Kidney epithelial cell (primary cell): Measurements from ENCODE around the gene ABCA7. TPM values are rescaled to one million over a fixed set of nuclear protein-coding genes. Genes with fewer than 3 reads are reported as not detected.
A peak's percentile ranks its signal among the peaks of the same experiment; 100 is the strongest.

Source experiments
- DNase-seq: peaks from one replicate; pipeline ENCODE4 v3.0.0-alpha.2; 2010; ENCODE audit warnings: low read depth
- H3K27me3 ChIP-seq: 2 replicates; pipeline ENCODE4 v1.6.0; 2011; ENCODE audit warnings: low read length; ENCODE audit not compliant: control insufficient read depth, insufficient read depth
- H3K36me3 ChIP-seq: 2 replicates; pipeline ENCODE4 v1.5.1; 2011; ENCODE audit warnings: low read length; ENCODE audit not compliant: control insufficient read depth, insufficient read depth
- H3K4me3 ChIP-seq: 2 replicates; pipeline ENCODE4 v1.5.1; 2011; ENCODE audit warnings: low read depth, mild to moderate bottlenecking, control low read depth, low read length
- total RNA-seq: library from RNA; depleted of rRNA; stranded (reverse); fragments of >200 nt; gene quantifications from 2 replicates; pipeline ENCODE4 v1.2.3, GENCODE V29; 2015
- TF ChIP-seq, protein P1 (sequence below): IDR thresholded peaks from 2 replicates; pipeline ENCODE4 v1.5.1; 2011; ENCODE audit warnings: mild to moderate bottlenecking, moderate library complexity, low read length, control low read depth, inconsistent platforms; ENCODE audit not compliant: insufficient read depth, poor library complexity, severe bottlenecking

ABCA7 gene
- total RNA-seq, 1 donor from 2014 or later, result 16.4 TPM

DNA sequence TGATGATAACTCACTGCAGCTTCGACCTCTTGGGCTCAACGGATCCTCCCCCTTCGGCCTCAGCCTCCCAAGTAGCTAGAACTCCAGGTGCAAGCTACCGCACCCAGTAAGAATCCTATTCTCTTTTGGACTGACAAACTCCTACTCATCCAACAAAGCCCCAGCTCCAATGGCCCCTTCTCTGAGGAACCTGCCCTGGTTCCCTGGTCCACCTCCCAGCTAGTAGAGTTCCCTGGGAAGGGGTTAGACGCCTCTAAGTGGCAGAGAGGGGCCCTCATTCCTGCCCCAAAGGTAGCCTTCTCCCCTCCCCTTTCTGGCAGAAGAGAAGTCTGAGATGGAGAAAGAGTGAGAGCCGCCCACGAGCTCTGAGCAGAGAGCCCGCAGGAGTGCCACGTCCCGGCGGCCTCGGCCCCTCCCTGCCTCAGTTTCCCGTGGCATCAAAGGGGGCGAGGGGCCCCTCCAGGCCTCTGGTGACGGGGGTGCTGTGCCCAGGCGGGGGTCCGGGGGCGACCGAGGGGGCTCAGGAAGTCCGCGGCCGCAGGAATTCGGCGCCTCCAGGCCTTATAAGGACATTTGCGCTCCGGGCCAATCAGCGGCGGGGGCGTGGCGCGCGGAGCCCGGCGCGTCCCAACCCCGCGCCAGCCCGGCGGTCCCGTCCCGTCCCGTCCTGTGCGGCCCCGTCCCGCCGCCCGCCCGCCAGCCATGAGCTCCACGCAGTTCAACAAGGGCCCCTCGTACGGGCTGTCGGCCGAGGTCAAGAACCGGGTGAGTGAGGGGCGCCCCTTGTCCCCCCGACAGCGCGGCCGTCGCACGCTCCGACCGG, 13.7 kb upstream of the ABCA7 start, which contains the start of gene CNN2:
Gene CNN2 (plus strand): TSS at position 649 of the 823 bp plus-strand sequence. CDS start 54 bp downstream, at position 703.
- no peak for DNase-seq
- Histone ChIP-seq H3K36me3 (peaks cover 2% of the 10 kb centered on the region), H3K4me3 (peak within 1 kb of the TSS; percentile 97), H3K27me3 (no peaks in the 10 kb centered on the region)
- TF ChIP-seq, protein P1, sequence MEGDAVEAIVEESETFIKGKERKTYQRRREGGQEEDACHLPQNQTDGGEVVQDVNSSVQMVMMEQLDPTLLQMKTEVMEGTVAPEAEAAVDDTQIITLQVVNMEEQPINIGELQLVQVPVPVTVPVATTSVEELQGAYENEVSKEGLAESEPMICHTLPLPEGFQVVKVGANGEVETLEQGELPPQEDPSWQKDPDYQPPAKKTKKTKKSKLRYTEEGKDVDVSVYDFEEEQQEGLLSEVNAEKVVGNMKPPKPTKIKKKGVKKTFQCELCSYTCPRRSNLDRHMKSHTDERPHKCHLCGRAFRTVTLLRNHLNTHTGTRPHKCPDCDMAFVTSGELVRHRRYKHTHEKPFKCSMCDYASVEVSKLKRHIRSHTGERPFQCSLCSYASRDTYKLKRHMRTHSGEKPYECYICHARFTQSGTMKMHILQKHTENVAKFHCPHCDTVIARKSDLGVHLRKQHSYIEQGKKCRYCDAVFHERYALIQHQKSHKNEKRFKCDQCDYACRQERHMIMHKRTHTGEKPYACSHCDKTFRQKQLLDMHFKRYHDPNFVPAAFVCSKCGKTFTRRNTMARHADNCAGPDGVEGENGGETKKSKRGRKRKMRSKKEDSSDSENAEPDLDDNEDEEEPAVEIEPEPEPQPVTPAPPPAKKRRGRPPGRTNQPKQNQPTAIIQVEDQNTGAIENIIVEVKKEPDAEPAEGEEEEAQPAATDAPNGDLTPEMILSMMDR, result no peak

DNA sequence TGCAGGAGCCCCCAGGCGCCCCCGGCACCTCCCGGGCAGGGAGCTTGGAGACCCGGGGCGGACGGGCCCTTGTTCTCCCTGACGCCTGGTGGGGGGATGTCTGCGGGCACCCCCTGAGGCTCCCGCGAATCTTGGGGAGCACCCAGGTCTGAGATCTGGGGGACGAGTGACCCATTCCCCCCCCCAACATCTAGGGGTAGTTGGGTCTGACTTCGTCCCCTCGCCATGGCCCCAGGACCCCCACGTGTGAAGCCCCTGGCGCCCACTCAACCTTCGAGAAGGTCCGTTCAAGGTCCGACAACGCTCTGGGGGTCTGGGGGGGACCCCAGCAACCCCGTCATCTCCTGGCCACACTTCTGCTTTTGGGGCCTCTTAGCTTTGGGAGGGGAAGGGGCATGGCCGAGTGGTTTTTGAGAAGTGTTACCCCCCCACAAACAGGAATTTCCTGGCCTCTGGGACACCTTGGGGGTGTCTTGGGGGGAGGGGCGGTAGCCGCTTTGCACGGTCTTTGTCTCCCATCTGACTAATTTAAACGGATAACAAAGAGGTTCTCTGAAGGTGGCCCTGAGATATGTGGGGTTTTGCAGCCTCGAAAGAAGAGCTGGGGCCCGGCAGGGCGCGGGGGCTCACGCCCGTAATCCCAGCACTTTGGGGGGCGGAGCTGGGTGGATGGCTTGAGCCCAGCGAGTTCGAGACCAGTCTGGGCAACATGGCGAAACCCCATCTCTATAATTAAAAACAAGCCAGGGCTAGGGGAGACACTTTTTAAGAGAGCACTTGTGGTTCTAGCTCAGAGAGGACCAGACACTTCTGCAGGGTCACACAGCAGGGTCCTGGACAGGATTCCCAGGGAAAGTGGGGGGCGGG, 12.9 kb upstream of the ABCA7 start:
- no peak for DNase-seq

DNA sequence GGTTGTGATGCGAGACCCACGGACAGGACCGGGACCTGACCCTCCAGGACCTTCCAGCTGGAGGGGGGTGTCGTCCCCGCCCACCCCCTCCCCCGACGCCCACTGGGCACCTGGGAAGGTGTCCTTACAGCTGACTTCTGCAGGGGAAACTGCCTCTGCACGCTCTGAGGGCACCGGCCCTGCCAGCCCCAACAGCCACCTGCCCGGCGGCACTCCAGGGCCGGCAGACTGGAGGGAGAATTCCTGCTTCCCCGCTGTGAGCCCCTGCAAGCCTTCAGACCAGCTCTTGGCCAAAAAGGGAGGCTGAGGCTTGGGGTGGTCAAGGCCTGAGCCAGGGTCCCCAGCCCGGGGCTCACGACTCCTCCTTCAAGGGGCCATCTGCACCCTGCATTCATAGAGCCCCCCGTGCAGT, 12.3 kb upstream of the ABCA7 start:
- peaks cover 3% of the 10 kb centered on the region for H3K36me3 ChIP-seq
- peak overlapping the region; percentile 97 for H3K4me3 ChIP-seq
- TF ChIP-seq, protein P1, result no peak
- H3K27me3 ChIP-seq, result no peaks in the 10 kb centered on the region
- DNase-seq, result no peak

More for the DNA sequence above, 12.9 kb upstream of the ABCA7 start:
- peaks cover 2% of the 10 kb centered on the region for H3K36me3 ChIP-seq
- no peaks in the 10 kb centered on the region for H3K27me3 ChIP-seq
- peak overlapping the region; percentile 97 for H3K4me3 ChIP-seq
- TF ChIP-seq, protein P1, result no peak

DNA sequence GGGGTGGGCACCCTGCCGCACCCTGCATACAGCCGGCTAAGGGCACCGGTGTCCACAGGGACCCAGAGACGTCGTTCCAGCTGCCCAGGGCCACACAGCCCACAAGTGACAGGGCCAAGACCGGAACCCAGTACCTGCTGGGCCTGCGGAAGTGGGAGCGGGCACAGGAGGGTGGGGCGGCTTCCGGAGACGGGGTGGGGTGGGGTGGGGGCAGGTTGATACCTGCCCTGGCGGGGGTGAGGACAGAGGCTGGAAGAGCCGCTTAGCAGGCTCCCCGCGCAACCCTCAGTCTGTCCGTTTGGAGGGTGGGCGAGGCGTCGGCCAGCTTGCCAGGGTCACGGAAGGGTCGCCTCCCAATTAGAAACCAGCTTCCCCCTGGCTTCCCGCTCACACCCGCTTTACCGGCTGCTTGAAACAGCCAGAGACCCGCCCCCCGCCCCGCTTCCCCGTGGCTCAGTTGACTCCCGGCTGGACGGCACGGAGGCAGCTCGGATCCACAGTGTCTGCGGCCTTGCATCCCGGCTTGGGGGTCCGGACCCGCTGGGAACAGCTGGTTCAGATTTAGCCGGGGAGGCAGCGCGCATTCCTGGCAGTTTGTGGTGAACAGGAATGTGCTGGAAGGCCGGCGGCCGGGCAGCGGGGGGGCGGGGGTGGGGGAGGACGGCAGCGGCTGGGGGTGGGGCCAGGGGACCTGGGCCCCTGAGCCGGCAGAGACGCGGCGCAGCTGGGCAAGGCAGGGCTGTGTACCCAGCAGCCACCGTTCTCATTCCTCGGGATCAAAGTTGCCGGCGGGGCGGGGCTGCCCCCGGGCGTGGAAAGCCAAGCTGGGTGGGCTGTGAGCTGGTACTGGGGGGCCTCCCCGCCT, 11.6 kb upstream of the ABCA7 start:
- H3K36me3 ChIP-seq, result peaks cover 3% of the 10 kb centered on the region
- TF ChIP-seq, protein P1, result no peak
- peak; percentile 66 for DNase-seq

DNA sequence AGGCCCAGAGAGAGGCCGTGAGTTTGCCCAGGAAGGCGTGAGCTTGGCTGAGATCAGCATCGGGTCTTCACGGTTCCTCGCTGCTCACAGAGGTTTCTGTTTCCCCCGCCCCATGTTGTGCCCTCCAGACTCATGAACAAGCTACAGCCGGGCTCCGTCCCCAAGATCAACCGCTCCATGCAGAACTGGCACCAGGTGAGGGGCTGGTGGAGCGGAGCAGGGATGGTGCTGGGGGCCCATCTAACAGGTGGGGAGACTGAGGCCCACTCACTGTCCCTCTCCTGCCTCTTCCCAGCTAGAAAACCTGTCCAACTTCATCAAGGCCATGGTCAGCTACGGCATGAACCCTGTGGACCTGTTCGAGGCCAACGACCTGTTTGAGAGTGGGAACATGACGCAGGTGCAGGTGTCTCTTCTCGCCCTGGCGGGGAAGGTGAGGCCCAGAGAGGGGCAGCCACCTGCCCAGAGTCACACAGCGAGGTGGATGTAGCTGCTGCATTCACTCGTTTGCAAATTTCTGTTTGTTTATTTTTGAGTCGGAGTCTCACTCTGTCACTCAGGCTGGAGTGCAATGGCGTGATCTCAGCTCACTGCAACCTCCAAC, 7.5 kb upstream of the ABCA7 start:
- TF ChIP-seq, protein P1, result no peak
- H3K36me3 ChIP-seq, result peaks cover 6% of the 10 kb centered on the region
- H3K4me3 ChIP-seq, result no peak overlapping the region
- H3K27me3 ChIP-seq, result no peaks in the 10 kb centered on the region
- DNase-seq, result no peak

More for the DNA sequence above, 11.6 kb upstream of the ABCA7 start:
- H3K27me3 ChIP-seq, result no peaks in the 10 kb centered on the region
- H3K4me3 ChIP-seq, result peak overlapping the region; percentile 97
